Measurements from ENCODE around the gene RABEPK. TPM values are rescaled to one million over a fixed set of nuclear protein-coding genes. Genes with fewer than 3 reads are reported as not detected.

RABEPK gene
- 11.8 TPM for total RNA-seq

GRCh38 chr9:125200216-125201047 is at the start of gene RABEPK:
Gene RABEPK (plus strand): TSS chr9:125200542. CDS start chr9:125203014, 2,472 bp downstream.

GRCh38 chr9:125189361-125190289 is 10.7 kb upstream of the RABEPK start, which contains the start of gene PPP6C:
Gene PPP6C (minus strand): TSS chr9:125189803. CDS start chr9:125189718, 85 bp downstream.

GRCh38 chr9:125241000-125241862 is 40.9 kb downstream of the RABEPK start, which contains the start of gene HSPA5:
Gene HSPA5 (minus strand): TSS chr9:125241343. CDS start chr9:125241126, 217 bp downstream.

GRCh38 chr9:125261501-125262293 is 61.4 kb downstream of the RABEPK start, which contains the start of gene GAPVD1:
Gene GAPVD1 (plus strand): TSS chr9:125261826. CDS start chr9:125298922, 37,096 bp downstream.

Small RNA genes lying within 50 kb of the gene (small RNA-seq; reads per million reads assigned to genes)
- not detected for gene AL354710.1 (ENCODE audit: low replicate concordance)

Other genes starting within 250 kb of the RABEPK start
- 21.7 TPM for gene SCAI, start 57.0 kb upstream of the RABEPK start, total RNA-seq
- gene PPP6C, start 10.7 kb upstream of the RABEPK start, total RNA-seq = 23.8 TPM
- 152 TPM for gene HSPA5, start 40.8 kb downstream of the RABEPK start, total RNA-seq
- gene GAPVD1, start 61.3 kb downstream of the RABEPK start, total RNA-seq = 59.5 TPM

Measured in metanephros (tissue), 2 donors.